ENCODE data around the gene PIAS4. TPM values are rescaled to one million over a fixed set of nuclear protein-coding genes. Genes with fewer than 3 reads are reported as not detected.
A peak's percentile ranks its signal among the peaks of the same experiment; 100 is the strongest.

PIAS4 gene
- polyA plus RNA-seq, 1 donor (not counting 4 experiments of a cell fraction or from before 2014, with no cell fraction given) = 7.5 TPM

GRCh38 chr19:3984908-3985642 is 22.5 kb upstream of the PIAS4 start, which contains the start of gene EEF2:
Gene EEF2 (minus strand): TSS chr19:3985463. CDS start chr19:3985380, 83 bp downstream.
- H4K20me1 ChIP-seq (ENCODE audit: control insufficient read depth, extremely low read depth, insufficient read depth, low read length) = peaks cover 54% of the 10 kb centered on the region
- H3K9me1 ChIP-seq (ENCODE audit: control insufficient read depth, extremely low read depth, insufficient read depth, low read length) = peaks cover 8% of the 10 kb centered on the region
- peaks cover 39 to 47% of the 10 kb centered on the region in 2 experiments for H3K36me3 ChIP-seq (ENCODE audit: control insufficient read depth in 2 of 2, extremely low read depth in 1 of 2, insufficient read depth in 2 of 2, low read length in 2 of 2)
- H3K4me2 ChIP-seq (ENCODE audit: control insufficient read depth, extremely low read depth, insufficient read depth, low read depth, low read length) = peak within 1 kb of the TSS; percentile 100
- H3K9ac ChIP-seq (ENCODE audit: control insufficient read depth, extremely low read depth, insufficient read depth, low read length) = peak within 1 kb of the TSS; percentile 99
- H3K27ac ChIP-seq (ENCODE audit: control insufficient read depth, insufficient read depth, low read length) = peak within 1 kb of the TSS; percentile 94
- H3K27me3 ChIP-seq (ENCODE audit: control insufficient read depth, extremely low read depth, insufficient read depth, low read length) = no peaks in the 10 kb centered on the region
- peak within 1 kb of the TSS; percentile 83 to 98 (median 95) for H3K4me3 ChIP-seq (ENCODE audit: control insufficient read depth in 2 of 3, extremely low read depth in 1 of 3, insufficient read depth in 2 of 3, low read depth in 1 of 3, low read length in 3 of 3)
- dilution Hi-C loops (cut with MboI; ENCODE audit: extremely low pct_ligation_motif_present, low sequenced_read_pairs) = no loop called here
- TF ChIP-seq, protein P1, sequence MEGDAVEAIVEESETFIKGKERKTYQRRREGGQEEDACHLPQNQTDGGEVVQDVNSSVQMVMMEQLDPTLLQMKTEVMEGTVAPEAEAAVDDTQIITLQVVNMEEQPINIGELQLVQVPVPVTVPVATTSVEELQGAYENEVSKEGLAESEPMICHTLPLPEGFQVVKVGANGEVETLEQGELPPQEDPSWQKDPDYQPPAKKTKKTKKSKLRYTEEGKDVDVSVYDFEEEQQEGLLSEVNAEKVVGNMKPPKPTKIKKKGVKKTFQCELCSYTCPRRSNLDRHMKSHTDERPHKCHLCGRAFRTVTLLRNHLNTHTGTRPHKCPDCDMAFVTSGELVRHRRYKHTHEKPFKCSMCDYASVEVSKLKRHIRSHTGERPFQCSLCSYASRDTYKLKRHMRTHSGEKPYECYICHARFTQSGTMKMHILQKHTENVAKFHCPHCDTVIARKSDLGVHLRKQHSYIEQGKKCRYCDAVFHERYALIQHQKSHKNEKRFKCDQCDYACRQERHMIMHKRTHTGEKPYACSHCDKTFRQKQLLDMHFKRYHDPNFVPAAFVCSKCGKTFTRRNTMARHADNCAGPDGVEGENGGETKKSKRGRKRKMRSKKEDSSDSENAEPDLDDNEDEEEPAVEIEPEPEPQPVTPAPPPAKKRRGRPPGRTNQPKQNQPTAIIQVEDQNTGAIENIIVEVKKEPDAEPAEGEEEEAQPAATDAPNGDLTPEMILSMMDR (optimal IDR thresholded peaks at IDR 0.05 in 1 of 3, IDR thresholded peaks at IDR 0.05 in 1 of 3, conservative IDR thresholded peaks at IDR 0.05 in 1 of 3; ENCODE audit: extremely low read depth in 1 of 3, insufficient read depth in 2 of 3, low read length in 3 of 3) = no peak
- no peak for TF ChIP-seq EZH2 (IDR thresholded peaks at IDR 0.05; ENCODE audit: low read length)
- peaks cover 41% of the 10 kb centered on the region for H3K4me1 ChIP-seq (ENCODE audit: control insufficient read depth, extremely low read depth, insufficient read depth, low read length)
- DNase-seq (ENCODE audit: low read depth, low spot score) (peak; percentile 75), FAIRE-seq (no peak)
- H3K79me2 ChIP-seq (ENCODE audit: control insufficient read depth, insufficient read depth, low read length) = peaks cover 52% of the 10 kb centered on the region
- peak within 1 kb of the TSS; percentile 80 for H2AFZ ChIP-seq (ENCODE audit: control insufficient read depth, low read length)
- no peaks in the 10 kb centered on the region for H3K9me3 ChIP-seq (ENCODE audit: control insufficient read depth, low read depth, low read length)

GRCh38 chr19:3985643-3986259 is 21.8 kb upstream of the PIAS4 start:
- H4K20me1 ChIP-seq (ENCODE audit: control insufficient read depth, extremely low read depth, insufficient read depth, low read length) = peaks cover 47% of the 10 kb centered on the region
- H3K27me3 ChIP-seq (ENCODE audit: control insufficient read depth, extremely low read depth, insufficient read depth, low read length) = no peaks in the 10 kb centered on the region
- peaks cover 41% of the 10 kb centered on the region for H3K4me1 ChIP-seq (ENCODE audit: control insufficient read depth, extremely low read depth, insufficient read depth, low read length)
- no peaks in the 10 kb centered on the region for H3K9me3 ChIP-seq (ENCODE audit: control insufficient read depth, low read depth, low read length)
- peak overlapping the region; percentile 94 for H3K27ac ChIP-seq (ENCODE audit: control insufficient read depth, insufficient read depth, low read length)
- H3K4me2 ChIP-seq (ENCODE audit: control insufficient read depth, extremely low read depth, insufficient read depth, low read depth, low read length) = peak overlapping the region; percentile 100
- peaks cover 46% of the 10 kb centered on the region for H3K79me2 ChIP-seq (ENCODE audit: control insufficient read depth, insufficient read depth, low read length)
- FAIRE-seq (no peak), DNase-seq (ENCODE audit: low read depth, low spot score) (no peak)
- H3K4me3 ChIP-seq (ENCODE audit: control insufficient read depth in 2 of 3, extremely low read depth in 1 of 3, insufficient read depth in 2 of 3, low read depth in 1 of 3, low read length in 3 of 3) = peak overlapping the region; percentile 83 to 98 (median 95)
- H3K36me3 ChIP-seq (ENCODE audit: control insufficient read depth in 2 of 2, extremely low read depth in 1 of 2, insufficient read depth in 2 of 2, low read length in 2 of 2) = peaks cover 32 to 41% of the 10 kb centered on the region in 2 experiments
- peak overlapping the region; percentile 80 for H2AFZ ChIP-seq (ENCODE audit: control insufficient read depth, low read length)
- peak overlapping the region; percentile 99 for H3K9ac ChIP-seq (ENCODE audit: control insufficient read depth, extremely low read depth, insufficient read depth, low read length)
- TF ChIP-seq, protein P1 (optimal IDR thresholded peaks at IDR 0.05 in 1 of 3, IDR thresholded peaks at IDR 0.05 in 1 of 3, conservative IDR thresholded peaks at IDR 0.05 in 1 of 3; ENCODE audit: extremely low read depth in 1 of 3, insufficient read depth in 2 of 3, low read length in 3 of 3) = no peak
- dilution Hi-C loops (cut with MboI; ENCODE audit: extremely low pct_ligation_motif_present, low sequenced_read_pairs) = no loop called here
- peaks cover 8% of the 10 kb centered on the region for H3K9me1 ChIP-seq (ENCODE audit: control insufficient read depth, extremely low read depth, insufficient read depth, low read length)
